Cortex of kidney (tissue), 1 donor: ENCODE results near the gene MMAB.

ENCODE experiments used
- DNase-seq: peaks from one replicate; lab custom pipeline; 2025; lab: John Stamatoyannopoulos, UW

MMAB gene

GRCh38 chr12:109538191-109538863 is 35.0 kb downstream of the MMAB start:
- no peak for DNase-seq

GRCh38 chr12:109537136-109537535 is 36.2 kb downstream of the MMAB start:
- DNase-seq = no peak

GRCh38 chr12:109535863-109536250 is 37.4 kb downstream of the MMAB start:
- no peak for DNase-seq

DNA sequence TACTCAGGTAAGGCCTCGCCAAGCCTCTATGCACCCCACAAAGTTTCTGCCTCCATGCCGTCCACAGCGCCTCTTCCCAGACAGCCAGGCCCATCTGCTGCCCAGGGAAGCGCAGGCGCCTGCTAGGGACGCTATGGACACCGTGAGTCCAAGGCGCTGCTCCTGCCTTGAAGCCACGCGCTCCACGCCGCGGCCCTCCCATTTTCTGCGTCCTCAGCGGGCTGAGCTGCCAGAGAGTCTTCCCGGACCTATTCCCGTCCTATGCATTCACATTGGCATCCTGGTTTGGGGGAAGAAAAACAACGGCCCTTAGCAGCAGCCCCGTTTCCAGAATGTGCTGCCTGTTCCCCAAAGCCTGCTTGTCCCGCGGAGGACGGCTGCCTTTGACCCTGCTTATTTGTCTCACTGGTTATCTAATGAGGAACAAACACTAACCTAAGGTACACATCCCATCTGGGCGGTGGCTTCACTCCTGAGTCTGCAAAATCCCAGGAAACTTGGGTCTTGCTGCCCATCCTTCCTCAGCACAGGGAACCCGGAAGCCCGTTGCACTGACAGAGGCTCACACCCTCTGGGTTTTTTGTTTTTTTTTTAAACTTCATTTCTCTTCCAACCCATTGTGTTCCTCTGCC is 38.0 kb downstream of the MMAB start:
- no peak for DNase-seq

DNA sequence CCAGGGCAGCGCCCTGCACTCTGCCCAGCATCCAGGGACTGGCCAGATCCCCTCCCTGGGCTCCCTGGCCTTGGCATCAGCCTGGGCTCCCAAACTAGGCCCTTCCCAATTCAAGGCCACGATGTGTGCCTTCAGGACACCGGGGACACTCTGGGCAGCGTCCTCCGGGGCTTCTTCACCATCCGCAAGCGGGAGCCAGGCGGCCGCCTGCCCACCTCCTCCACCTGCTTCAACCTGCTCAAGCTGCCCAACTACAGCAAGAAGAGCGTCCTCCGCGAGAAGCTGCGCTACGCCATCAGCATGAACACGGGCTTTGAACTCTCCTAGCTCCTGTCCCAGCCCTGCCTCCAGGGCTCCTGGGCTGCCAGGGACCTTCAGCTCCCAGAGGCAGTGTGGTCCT is 38.8 kb downstream of the MMAB start:
- no peak for DNase-seq

DNA sequence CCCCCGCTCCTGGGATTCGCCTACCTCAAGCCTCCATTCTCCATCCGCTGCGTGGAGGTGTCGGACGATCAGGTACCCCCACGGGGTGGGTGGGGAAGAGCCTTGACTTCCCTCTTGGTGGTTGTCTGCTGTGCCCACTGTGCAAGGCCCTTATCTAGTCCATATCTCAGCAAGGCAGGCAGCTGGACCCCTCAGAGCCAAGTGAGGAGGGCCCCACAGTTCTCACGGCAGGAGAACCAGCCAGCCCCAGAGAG is 39.9 kb downstream of the MMAB start:
- no peak for DNase-seq

- DNase-seq = no peak
Observed at GRCh38 chr12:109532721-109533486, 40.4 kb downstream of the MMAB start.

GRCh38 chr12:109531411-109531810 is 41.9 kb downstream of the MMAB start:
- no peak for DNase-seq

- no peak for DNase-seq
Observed at GRCh38 chr12:109529691-109530640, 43.3 kb downstream of the MMAB start.

DNA sequence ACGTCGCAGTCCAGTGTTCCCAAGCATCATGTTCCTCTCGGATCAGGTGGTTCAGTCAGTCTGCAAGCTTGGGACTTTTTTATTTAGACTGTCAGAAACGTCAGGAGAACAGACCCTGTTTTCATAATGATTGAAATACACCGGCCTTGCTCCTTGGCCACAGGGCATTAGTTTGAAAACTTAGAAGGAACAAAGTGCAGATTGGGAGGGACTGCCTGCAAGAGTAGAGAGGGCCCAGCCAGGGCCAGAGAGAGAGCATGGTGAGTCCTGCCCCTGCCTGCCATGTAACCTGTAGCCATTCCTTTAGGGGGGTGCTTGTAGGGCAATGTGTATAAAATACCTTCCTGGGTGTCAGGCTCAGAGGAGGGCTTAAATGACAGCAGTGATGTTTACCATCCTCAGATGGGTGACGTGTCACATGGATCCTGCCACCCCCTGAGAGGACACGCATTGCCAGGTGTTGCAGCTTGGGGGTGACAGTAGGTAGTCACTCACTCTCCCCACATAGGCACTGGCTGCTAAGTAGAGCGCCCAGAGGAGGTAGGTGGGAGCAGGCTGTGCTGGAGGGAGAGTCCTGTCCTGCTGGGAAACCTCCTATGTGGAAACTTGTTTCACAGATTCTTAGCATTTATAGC is 45.7 kb downstream of the MMAB start:
- DNase-seq = no peak

DNA sequence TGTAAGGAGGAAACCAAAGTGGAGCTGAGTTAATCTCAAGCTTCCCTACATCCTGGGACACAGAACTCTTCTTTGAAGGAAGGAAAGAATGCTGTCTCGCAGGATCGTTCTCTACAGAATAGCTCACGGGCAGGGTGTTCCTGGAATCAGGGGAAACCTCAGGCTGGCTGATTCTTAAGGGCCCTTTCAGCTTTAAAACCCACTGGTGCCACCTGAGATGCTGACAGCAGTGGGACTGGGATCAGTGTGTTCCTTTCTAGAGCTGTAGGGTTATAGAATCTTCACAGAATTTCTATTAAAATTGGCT is 48.1 kb downstream of the MMAB start:
- DNase-seq = no peak

DNA sequence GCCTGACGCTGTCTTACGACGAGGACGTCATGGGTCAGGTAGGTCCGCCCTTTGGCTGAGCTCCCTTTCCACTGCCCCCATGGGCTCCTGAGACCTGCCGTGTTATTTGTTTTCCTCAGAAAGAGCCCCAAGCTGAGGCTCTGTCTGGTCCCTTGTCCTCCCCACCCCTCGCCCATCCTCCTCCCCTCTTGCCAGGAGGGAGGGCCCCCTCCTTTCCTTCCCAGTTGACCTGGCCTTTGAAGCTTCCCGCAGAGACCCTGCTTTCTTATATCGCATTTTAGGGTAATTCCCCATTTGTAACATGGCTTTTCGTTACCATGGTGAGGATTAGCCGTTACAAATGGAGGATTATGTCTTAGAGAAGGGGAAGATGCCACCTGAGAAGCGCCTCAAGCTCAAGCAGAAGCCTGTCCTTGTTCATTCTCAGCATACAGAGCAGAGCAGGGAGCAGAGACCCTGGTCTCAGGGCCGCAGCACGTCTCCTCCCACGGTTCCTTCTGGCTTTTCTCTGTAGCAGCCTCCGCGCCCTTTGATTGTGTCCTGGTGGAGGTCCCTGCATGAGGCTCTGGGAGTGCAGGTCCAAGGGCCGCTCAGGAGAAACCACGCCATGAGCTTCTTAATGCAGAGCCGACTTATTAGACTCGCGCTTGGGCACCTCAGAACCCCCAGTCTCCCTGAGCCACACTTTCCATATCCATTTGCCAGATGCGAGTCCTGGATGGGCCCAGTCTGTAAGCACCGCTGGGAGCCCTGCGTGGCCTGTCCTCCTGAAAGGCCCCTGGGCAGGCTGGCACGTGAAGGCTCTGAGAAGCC is 48.6 kb downstream of the MMAB start:
- no peak for DNase-seq

DNA sequence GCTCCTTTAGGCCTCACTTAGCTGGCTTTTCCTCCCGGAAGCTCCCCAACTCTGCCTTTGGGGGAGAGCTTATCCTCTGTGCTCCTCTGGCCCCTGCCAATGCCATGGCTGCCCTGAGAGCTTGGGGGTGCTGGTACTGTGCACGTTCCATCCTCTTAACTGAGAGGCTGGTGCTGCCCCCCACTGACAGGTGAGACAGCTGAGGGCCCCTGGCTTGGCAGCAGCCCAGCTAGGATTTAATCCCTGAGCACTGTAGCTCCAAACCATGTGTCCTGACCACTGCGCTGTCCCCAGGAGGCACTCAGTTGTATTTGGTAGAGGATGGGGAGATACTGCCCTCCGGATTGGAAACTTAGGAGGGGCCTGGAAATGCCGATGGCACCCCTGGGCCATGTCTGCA is 49.8 kb downstream of the MMAB start:
- no peak for DNase-seq

DNA sequence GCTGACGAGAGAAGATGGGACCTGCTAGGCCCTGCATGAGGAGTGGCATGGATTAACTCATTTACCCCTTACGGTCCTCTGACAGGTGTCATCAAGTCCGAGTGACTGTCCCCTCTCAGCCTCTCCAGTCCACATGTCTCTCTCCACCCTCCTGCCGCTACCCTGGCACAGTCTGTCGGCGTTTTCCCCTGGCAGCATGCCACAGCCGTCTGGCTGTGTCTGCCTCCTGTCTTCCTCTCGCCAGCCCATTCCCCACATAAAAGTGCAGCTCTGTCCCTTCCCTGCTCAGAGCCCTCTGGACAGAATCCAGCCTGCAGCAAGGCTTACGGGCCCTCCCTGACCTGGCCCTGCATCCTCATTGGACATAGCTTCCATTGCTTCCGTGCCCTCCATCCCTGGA is 50.2 kb downstream of the MMAB start:
- DNase-seq = no peak

GRCh38 chr12:109521831-109522230 is 51.5 kb downstream of the MMAB start:
- no peak for DNase-seq

GRCh38 chr12:109519787-109520186 is 53.5 kb downstream of the MMAB start:
- no peak for DNase-seq

DNA sequence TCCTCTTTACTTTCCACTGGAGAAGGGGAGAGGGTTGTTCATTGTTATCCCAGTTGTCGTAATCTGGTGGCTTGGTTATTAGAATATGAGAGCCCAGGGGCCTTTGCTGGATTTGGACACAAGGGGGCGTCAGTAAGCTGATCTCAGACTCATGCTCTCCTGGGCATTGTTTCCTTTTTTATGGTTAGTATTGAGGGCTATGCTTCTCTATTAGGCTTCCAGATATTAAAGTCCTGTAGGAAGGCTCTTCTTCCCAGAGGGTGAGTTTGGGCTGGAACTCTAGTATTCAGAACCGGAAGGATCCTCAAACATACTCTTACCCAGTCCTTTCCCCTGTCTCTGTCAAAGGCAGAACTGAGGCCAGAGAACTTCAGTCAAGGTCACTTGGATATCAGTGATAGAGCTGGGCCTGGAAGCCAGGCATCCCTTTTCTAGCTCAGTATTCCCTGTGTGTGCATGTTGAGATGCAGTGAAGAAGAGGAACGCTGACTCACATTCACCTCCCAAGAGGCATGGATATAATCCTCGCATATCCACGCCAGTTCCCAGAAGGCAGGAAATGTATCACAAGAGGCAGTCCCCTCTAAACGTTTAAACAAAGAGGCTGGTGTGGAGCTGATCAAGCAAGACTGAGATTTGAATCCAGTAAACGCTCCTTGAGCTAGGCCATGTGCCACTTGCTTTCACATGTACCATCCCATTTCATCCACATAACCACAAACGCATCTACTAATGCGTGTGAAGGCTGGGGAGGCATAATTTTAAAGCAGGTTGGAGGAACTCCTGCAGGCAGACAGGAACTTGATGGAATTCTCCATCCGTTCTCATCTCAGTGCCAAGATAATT is 54.3 kb downstream of the MMAB start:
- no peak for DNase-seq

DNA sequence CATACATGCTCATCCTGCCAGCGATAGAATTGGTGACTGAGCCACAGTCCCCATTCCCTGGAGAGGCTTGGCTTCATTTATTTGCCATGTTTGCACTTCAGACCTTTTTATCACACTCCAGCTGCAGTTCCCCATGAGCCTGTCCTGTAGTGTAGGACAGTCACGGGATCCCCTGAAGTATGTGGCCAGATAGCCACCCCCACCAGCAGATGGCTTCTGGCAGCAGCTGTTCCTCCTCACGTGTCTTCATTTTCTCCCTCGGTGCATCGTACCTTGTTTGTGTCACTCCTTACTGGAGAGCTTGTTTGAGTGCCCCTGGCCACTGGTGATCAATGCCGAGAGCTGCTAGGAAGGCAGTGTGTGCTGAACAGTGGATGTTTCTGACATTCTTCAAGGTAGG is 55.7 kb downstream of the MMAB start:
- DNase-seq = no peak

GRCh38 chr12:109513977-109514376 is 59.3 kb downstream of the MMAB start:
- DNase-seq = no peak

DNA sequence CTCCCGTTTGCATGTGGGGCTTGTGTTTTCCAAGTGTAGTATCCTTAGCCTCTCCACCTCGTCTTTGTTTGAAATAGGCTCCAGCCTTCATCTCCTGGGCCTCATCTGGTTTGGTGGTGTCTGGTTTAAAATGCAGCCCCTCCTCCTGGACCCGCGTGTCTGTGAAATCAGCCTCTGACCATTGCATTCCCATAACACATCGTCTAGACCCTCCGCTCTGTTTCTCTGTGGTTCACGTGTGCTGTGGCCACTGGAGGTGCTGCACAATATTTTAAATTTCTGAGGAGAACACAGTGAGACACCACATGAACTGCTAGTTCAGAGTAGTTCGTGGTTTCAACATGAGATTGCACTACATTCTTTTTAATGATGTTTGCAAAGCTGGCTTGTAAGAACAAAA is 60.3 kb downstream of the MMAB start:
- DNase-seq = no peak
